HG03439 (cell line): ENCODE data around the gene OR13J1.
"Not testable (repeated sequence)": the region's sequence is repeated elsewhere in the genome, so short reads cannot be mapped to it uniquely, and the experiment has no call there.

Source experiments
- ATAC-seq: cut with Tn5 transposase; IDR thresholded peaks from one replicate; pipeline ENCODE4 v1.9.1; 2021; ENCODE audit warnings: mild to moderate bottlenecking, moderate library complexity; ENCODE audit not compliant: unreplicated experiment

The OR13J1 gene

DNA sequence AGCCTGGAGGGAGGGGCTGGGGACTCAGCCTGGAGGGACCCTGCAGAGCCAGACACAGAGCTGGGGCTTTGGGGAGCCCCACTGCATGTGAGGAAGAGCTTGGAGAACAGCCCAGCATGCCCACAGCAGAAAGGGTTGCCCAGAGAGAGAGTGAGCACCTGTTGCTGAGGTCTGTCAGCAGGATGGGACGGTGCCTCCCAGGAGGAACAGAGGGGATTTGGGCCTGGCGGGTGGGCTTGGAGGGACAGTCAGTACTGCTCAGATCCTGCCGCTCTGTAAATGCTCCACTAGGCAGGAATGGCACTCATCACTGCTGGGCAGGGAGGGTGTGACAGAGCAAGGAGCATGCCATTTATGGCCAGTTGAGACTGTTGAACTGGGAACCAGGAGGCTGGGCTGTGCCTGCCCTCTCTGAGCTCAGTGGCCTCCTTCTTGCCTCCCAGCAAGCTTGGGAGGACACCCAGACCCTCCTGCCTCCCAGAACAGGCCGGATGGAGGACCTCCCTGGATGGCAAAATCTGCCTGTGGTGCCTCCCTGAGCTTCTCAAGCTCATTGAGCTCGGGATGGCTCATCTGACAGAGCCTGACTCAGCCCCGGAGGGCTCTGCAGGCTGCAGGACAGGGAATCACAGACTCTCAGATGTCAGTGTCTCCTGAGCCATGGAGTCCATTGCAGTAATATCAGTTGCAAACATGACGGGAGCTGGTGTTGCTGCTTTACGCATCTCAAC lies 35.0 kb upstream of the OR13J1 start:
- no peak for ATAC-seq

DNA sequence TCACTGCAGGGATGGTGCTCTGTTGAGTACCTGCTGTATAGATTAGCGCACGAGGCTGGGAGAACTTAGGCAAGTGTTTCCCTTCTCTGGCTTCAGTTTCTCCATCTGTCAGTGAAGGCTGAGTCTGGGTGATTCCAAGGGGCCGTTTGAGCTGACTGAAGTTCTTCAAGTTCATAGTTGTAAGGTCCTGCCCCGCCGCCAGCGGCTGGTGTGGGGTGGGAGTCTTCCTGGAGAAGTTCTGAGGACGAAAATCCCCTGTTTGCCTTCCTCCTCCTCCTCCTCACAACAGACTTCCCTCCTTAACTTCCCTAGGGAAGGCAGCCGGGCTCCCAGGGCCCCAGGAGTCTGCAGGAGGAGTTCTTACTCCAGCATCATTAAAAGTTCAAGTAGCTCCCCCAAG lies 34.1 kb upstream of the OR13J1 start:
- no peak for ATAC-seq

DNA sequence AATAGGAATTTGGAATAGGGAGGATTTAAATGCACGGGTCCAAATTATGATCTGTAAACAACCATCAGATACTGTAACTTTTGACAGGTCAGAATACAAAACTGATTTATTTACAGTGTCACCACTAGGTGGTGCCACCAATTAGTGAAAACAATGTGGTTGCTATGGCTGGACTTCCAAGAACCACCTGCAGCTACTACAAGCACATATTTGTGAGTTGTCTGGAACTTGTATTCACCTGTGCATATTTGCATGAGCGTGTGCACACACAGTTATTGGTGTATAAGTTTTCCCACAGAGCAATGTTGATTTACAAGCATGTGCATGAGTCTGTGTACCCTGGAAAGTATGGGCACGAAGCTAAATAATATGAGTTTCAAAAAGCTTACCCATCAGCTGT lies 32.8 kb upstream of the OR13J1 start:
- ATAC-seq = no peak

DNA sequence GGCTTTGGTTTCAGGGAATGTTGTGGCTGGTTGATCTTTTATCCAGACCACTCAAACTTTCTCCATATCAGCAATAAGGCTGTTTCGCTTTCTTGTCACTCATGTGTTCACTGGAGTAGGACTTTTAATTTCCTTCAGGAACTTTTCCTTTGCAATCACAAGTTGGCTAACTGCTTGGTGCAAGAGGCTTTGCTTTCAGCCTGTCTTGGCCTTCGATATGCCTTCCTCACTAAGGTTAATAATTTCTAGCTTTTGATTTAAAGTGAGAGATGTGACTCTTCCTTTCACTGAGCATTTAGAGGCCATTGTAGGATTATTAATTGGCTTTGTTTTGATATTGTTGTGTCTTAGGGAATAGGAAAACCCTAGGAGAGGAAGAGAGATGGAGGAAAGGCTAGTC lies 28.8 kb upstream of the OR13J1 start:
- ATAC-seq = no peak

GRCh38 chr9:35898337-35898736 lies 28.1 kb upstream of the OR13J1 start:
- ATAC-seq = no peak

GRCh38 chr9:35897376-35898099 lies 27.3 kb upstream of the OR13J1 start:
- not testable (repeated sequence) for ATAC-seq

DNA sequence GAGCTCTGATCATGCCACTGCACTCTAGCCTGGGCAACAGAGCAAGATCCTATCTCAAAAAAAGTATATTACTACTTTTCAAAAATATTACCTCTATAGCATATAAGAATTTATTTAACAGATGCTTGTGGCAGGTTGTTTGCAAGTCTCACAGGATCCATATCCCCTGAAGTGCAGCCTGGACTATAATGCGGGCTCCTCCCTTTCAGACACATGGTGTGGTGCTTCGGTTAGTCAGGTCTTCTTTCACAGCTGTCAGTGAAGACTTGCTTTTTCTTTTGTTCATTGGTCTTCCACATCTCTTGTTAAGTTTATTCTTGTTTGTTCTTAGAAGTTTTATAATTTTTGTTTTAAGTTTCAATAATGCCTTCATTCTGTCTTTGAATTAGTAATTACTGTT lies 26.4 kb upstream of the OR13J1 start:
- no peak for ATAC-seq

DNA sequence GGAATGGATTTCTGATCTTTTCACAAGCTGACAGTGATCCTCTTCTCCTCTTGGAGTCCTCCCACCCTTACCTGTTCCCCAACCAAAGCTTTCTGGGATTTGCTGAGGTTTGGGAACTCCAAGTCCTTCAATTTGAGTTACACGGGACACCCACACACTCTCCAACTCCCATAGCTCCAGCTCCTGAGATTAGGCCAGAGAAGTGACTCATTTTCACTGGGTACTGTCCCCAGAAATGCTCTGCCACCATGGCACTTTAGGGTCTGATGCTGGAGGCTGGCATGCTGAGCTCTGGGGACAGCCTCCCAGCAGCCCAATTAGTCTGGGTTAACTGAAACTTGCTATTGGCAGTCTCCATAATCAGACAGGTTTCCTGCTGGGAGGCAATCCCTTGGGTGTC lies 21.9 kb upstream of the OR13J1 start:
- no peak for ATAC-seq

GRCh38 chr9:35891646-35892045 lies 21.4 kb upstream of the OR13J1 start:
- ATAC-seq = no peak

DNA sequence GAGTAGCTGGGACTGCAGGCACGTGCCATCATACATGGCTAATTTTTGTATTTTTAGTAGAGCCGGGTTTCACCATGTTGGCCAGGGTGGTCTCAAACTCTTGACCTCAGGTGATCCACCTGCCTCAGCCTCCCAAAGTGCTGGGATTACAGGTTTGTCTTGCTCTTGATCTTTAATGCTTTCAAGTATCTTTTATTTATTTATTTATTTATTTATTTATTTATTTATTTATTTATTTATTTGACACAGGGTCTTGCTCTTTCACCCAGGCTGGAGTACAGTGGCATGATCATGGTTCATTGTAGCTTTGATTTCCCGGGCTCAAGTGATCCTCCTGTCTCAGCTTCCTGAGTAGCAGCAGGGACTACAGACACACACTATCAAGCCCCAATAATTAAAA lies 14.7 kb upstream of the OR13J1 start:
- ATAC-seq = not testable (repeated sequence)

- no peak for ATAC-seq
Measured at GRCh38 chr9:35882996-35883395, 12.8 kb upstream of the OR13J1 start.

DNA sequence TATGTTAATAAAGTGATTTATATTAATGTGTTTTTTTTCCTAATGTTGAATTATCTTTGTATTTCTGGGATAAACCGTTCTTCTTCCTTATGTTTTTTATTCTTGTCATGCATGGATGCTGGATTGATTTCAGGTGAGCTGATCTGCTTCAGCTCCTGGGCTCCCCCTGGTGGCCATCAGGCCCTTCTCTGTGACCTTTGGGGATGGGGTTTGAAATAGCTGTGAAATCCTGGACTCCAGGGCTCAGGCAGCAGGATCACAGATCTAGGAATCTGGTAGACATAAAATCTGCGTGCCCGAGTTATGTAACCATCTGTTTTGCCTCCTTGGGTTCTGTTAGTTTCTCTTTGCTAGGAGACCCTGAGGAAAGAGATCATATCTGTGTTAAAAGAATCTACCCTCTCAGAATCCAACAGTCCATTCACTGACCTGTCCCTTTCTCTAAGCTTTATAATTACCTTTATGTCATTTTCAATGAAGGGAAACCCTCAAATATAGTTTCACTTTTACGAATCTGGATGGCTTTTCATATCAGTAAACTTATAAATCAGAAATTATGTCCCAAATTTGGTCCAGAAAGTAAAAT lies 12.2 kb upstream of the OR13J1 start:
- no peak for ATAC-seq

DNA sequence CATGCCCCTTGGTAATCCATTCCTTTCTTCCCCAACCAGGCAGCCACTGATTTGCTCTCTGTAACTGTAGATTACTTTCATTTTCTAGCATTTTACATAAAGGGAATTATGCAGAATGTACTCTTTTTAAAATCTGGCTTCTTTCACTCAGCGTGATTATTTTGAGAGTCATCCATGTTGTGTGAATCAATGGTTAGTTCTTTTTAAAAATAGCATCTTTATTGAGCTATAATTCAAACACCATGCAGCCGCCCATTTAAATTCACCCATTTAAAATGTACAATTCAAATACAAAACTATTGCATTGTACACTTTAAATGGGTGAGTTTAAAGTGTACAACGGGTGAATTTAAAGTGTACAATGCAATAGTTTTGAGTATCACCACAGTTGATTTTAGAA lies 2.3 kb upstream of the OR13J1 start:
- ATAC-seq = no peak

DNA sequence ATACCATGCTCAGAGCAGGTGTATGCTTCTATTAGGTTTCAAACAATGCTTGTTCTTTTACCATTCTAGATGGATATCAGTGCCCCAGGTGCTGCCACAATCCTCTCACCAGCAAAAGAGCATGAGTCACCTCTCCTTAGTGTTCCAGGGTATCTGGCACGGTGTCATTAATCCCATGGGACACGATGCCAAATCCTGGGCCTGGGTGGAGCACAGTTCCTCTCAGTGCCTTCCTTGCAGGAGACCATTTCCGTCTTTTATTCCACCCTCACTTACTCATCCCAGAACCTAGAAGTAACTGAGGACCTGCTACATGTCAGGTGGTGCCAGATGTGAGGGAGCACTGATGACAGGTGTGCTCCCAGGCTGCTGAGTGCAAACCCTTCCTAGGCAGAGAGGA lies 1.3 kb upstream of the OR13J1 start:
- no peak for ATAC-seq

GRCh38 chr9:35869621-35870216 lies 482 bp downstream of the OR13J1 start:
- ATAC-seq = no peak

DNA sequence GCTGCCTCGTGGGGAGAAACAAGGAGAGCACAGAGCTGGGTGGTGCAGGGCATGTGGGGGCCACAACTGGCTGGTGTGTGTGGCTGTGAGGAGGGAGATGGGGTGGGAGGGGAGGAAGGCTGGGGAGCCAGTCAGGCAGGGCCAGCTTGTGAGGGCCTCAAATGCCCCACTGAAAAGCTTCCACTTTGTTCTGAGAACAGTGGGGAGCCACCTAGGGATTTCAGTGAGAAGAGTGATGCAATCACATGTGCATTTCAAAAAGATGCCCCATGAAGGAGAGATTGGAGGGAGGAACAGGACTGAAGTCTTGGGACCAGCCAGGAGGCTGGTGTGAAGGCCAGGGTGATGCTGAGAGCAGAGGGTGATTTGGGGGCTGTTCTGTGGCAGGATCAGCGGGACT lies 1.3 kb downstream of the OR13J1 start:
- ATAC-seq = no peak

GRCh38 chr9:35867538-35867937 lies 2.7 kb downstream of the OR13J1 start:
- ATAC-seq = no peak

GRCh38 chr9:35864695-35865255 lies 5.4 kb downstream of the OR13J1 start:
- ATAC-seq = no peak

- no peak for ATAC-seq
Measured at GRCh38 chr9:35863583-35863982, 6.6 kb downstream of the OR13J1 start.

GRCh38 chr9:35862328-35862727 lies 7.9 kb downstream of the OR13J1 start:
- ATAC-seq = no peak

DNA sequence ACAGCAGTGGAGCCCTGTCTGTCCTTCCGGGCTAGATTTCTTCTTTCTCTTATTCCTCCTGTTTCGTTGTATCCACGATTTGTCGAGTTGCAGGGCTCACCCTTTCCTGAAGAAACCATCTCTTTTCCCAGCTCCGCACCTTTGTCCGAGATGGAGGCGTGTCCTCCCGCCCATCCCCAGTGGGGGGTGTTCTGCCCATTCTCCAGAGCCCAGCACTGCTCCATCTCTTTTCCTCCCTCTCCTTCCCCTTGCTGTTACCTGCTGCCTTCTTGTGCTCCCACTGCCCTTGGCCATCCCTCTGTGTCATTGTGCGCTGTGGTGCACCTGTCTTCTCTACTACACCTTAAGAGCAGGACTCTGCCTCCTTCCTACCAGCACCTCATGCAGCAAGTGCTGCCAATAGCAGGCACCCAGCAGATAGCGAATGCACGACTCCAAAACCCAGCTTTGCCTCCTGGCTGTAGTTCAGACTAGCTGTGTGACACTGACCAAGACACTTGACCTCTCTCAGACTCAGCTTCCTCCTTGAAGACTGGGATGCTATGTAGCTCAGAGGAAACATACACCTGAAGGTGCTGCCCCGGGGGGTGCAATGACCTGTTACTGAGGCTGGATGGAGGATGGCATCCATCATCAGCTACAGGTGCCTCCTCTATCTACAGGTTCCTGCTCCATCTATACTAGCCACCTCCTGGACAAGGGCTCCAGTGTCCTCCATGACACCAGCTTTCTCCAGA lies 8.9 kb downstream of the OR13J1 start:
- no peak for ATAC-seq
